Osteoblast (primary cell): Measurements from ENCODE around the gene TRMT10B. TPM values are rescaled to one million over a fixed set of nuclear protein-coding genes. Genes with fewer than 3 reads are reported as not detected.

Experiments
- DNase-seq: peaks from one replicate; pipeline ENCODE4 v3.0.0; 2011; ENCODE audit warnings: low spot score, mixed read lengths; ENCODE audit not compliant: insufficient read length; ENCODE audit errors: missing footprints
- H2AFZ ChIP-seq: 2 replicates; pipeline ENCODE4 v1.6.0; 2011; ENCODE audit warnings: mild to moderate bottlenecking, low read length
- H3K27ac ChIP-seq: 2 replicates; pipeline ENCODE4 v1.5.1; 2011; ENCODE audit warnings: mild to moderate bottlenecking, low read depth, low read length, moderate library complexity
- H3K27me3 ChIP-seq: 2 replicates; pipeline ENCODE4 v1.6.0; 2012; ENCODE audit warnings: mild to moderate bottlenecking, control low read depth, inconsistent platforms, low read length, moderate library complexity; ENCODE audit not compliant: insufficient read depth
- H3K36me3 ChIP-seq: 2 replicates; pipeline ENCODE4 v1.5.1; 2011; ENCODE audit warnings: mild to moderate bottlenecking, low read length, control low read depth, moderate library complexity; ENCODE audit not compliant: insufficient read depth
- H3K4me1 ChIP-seq: 2 replicates; pipeline ENCODE4 v1.5.1; 2011; ENCODE audit warnings: mild to moderate bottlenecking, low read length, control low read depth, moderate library complexity; ENCODE audit not compliant: insufficient read depth
- H3K4me2 ChIP-seq: 2 replicates; pipeline ENCODE4 v1.6.0; 2011; ENCODE audit warnings: mild to moderate bottlenecking, low read length; ENCODE audit not compliant: insufficient read depth
- H3K4me3 ChIP-seq: fragments of 200-600 bp; sonication (generic); 3 replicates; pipeline ENCODE4 v1.5.1; 2012; ENCODE audit warnings: mild to moderate bottlenecking, low read length, inconsistent platforms; ENCODE audit not compliant: insufficient read depth
- H3K79me2 ChIP-seq: 2 replicates; pipeline ENCODE4 v1.6.0; 2012; ENCODE audit warnings: mild to moderate bottlenecking, low read length, control low read depth, inconsistent platforms; ENCODE audit not compliant: insufficient read depth
- H3K9me3 ChIP-seq: 2 replicates; pipeline ENCODE4 v1.5.1; 2011; ENCODE audit warnings: low read depth, low read length, control low read depth
- H4K20me1 ChIP-seq: 2 replicates; pipeline ENCODE4 v1.6.0; 2012; ENCODE audit warnings: mild to moderate bottlenecking, low read length, control low read depth; ENCODE audit not compliant: insufficient read depth
- total RNA-seq: library from RNA; depleted of rRNA; stranded (reverse); fragments of >200 nt; gene quantifications from 2 replicates; pipeline ENCODE4 v1.2.3, GENCODE V29; 2012
- TF ChIP-seq, protein P1 (sequence below): IDR thresholded peaks from 2 replicates; pipeline ENCODE4 v1.5.1; 2011; ENCODE audit warnings: mild to moderate bottlenecking, low read depth, low read length, moderate library complexity; ENCODE audit errors: extremely low read depth

The TRMT10B gene
- total RNA-seq, 1 donor, result 3.3 TPM

DNA sequence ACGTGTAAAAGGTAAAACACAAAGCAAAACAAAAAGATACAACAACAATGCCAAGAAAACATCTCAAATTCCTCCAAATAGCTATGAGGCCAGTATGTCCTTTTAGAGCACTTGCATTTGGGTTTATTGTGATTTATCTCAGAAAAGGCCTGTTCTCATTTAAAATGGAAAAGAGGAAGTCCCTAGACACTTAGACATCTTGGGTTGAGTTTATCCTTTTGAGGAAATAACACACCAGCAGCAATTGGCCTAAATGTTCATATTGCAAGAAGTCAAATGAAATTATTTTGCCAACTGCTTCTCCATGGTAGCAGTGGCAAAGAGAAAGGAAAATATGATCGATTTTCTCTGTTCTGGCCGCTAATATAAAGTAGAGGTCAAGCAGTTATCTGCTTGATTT lies 43.6 kb upstream of the TRMT10B start:
- Histone ChIP-seq H4K20me1 (no peaks in the 10 kb centered on the region), H3K27me3 (peaks cover 30% of the 10 kb centered on the region), H3K9me3 (no peaks in the 10 kb centered on the region), H3K4me2 (no peak overlapping the region), H3K4me1 (no peaks in the 10 kb centered on the region), H3K27ac (no peak overlapping the region), H3K79me2 (no peaks in the 10 kb centered on the region), H3K4me3 (no peak overlapping the region), H3K36me3 (no peaks in the 10 kb centered on the region), H2AFZ (no peak overlapping the region)
- no peak for DNase-seq
- TF ChIP-seq, protein P1, sequence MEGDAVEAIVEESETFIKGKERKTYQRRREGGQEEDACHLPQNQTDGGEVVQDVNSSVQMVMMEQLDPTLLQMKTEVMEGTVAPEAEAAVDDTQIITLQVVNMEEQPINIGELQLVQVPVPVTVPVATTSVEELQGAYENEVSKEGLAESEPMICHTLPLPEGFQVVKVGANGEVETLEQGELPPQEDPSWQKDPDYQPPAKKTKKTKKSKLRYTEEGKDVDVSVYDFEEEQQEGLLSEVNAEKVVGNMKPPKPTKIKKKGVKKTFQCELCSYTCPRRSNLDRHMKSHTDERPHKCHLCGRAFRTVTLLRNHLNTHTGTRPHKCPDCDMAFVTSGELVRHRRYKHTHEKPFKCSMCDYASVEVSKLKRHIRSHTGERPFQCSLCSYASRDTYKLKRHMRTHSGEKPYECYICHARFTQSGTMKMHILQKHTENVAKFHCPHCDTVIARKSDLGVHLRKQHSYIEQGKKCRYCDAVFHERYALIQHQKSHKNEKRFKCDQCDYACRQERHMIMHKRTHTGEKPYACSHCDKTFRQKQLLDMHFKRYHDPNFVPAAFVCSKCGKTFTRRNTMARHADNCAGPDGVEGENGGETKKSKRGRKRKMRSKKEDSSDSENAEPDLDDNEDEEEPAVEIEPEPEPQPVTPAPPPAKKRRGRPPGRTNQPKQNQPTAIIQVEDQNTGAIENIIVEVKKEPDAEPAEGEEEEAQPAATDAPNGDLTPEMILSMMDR, result no peak

DNA sequence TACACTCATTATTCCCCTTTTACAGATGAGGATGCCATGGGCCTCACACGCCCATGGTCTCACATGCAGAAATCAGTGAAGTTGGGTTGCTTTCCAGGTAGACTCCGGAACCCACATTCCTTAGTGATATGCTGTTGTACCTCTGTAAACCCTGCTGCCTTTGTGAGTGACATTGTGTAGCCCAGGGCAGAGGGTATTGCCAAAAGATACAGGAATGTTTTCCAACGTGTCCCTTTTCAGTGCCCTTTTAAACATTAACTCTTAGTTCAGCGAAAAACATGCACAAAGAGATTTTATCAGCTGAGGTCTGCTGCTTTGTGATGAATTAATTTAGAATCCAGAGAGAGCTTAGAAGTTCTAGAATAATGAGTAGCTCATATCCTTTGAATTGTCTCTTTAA lies 38.3 kb upstream of the TRMT10B start:
- Histone ChIP-seq H3K4me1 (no peaks in the 10 kb centered on the region), H3K36me3 (no peaks in the 10 kb centered on the region), H3K79me2 (no peaks in the 10 kb centered on the region), H3K27me3 (peaks cover 8% of the 10 kb centered on the region), H3K4me2 (no peak overlapping the region), H4K20me1 (no peaks in the 10 kb centered on the region), H3K4me3 (no peak overlapping the region), H3K27ac (no peak overlapping the region), H2AFZ (no peak overlapping the region), H3K9me3 (no peaks in the 10 kb centered on the region)
- TF ChIP-seq, protein P1, result no peak
- no peak for DNase-seq

DNA sequence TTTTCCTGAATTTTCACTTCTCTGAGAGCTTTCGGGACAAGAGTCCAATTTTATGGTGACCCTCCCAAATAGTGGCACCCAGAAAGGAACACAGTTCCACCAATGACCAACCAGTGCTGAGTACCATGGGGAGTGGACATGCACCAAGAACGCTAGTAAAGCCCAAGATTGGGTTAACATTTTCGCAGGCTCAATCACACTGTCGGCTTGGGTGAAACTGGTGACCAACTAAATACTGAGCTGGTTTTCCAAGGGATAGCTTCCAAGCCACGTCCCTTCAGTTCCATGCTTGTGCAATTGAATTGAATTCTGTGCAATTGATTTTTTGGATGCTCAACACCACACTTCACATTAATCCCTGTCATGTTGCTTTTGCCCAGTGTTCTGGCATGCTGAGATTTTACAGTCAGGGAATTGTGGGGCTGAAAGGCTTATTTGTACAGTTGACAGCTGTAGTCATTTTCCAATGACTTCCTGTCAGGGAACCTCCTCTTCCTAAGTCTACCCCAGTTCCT lies 37.6 kb upstream of the TRMT10B start:
- H2AFZ ChIP-seq, result no peak overlapping the region
- TF ChIP-seq, protein P1, result no peak
- H3K4me3 ChIP-seq, result no peak overlapping the region
- H3K4me1 ChIP-seq, result no peaks in the 10 kb centered on the region
- no peak overlapping the region for H3K4me2 ChIP-seq
- peaks cover 11% of the 10 kb centered on the region for H3K27me3 ChIP-seq
- no peaks in the 10 kb centered on the region for H3K36me3 ChIP-seq
- H3K27ac ChIP-seq, result no peak overlapping the region
- no peak for DNase-seq
- H4K20me1 ChIP-seq, result no peaks in the 10 kb centered on the region
- no peaks in the 10 kb centered on the region for H3K9me3 ChIP-seq
- H3K79me2 ChIP-seq, result no peaks in the 10 kb centered on the region

DNA sequence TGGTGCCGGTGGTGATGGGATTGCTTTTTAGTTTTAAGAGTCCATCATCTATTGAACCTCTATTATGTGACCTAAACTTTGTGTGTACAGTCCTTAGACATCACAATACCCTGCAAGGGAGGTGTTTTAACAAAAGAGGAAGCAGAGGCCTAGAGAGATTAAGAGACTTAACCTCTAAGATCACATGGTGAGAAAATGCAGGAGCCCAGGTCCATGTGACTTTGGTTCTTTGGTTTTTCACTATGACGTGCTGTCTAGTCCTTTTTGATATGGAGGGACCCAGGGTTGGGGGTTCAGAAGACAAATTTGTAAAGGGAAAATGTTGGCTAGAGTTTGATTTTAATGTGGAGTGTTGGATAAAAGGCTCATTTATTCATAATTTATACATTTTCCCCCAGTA lies 34.1 kb upstream of the TRMT10B start:
- Histone ChIP-seq H3K4me3 (no peak overlapping the region), H3K4me1 (no peaks in the 10 kb centered on the region), H3K27me3 (peaks cover 10% of the 10 kb centered on the region), H2AFZ (no peak overlapping the region), H4K20me1 (no peaks in the 10 kb centered on the region), H3K36me3 (no peaks in the 10 kb centered on the region), H3K27ac (no peak overlapping the region), H3K4me2 (no peak overlapping the region), H3K9me3 (no peaks in the 10 kb centered on the region), H3K79me2 (no peaks in the 10 kb centered on the region)
- DNase-seq, result no peak
- TF ChIP-seq, protein P1, result no peak
